Activated CD4-positive, alpha-beta T cell treated with anti-CD3 and anti-CD28 coated beads, Interleukin-2, amount 50 U/mL, for 1 hour (primary cell): ENCODE data around the gene CNN2.

Experiments used
- DNase-seq: peaks from one replicate; pipeline ENCODE4 v3.0.0-alpha.2; 2020

CNN2 gene

DNA sequence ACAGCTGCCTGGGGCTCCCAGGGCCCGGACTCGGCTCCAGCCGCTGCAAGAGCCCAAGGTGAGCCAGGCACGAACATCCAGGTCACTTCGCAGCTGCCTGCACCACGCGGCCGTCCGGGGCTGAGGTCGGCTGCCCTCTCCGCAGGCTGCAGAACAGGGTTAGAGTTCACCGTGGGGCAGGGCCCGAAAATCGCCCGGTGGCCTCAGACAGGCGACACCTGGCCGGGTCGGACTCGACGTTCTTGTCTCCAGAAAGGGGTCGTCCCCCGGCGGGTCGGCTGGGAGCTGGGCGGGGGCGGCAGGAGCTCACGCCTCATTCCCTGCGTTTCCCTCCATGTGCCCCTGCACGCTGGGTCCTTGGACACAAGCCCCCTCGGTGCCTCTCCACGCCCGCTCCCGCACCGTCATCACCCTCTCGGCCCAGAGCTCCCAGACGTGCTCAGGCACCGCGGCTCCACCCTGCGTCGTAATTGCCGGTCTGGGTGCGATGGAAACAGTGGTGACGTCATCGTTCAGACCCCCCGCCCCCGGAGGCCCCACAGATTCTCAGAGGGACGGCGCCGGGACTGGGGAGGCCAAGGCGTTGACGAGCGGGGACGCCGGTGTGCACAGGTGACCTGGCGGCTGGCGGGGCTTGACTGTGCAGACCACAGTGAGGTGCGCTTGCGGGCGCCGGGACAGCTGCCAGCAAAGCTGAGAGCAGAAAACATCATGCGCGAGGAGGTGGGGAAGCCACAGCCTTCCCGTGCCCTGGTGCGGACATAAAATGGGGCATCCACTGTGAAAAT lies 30.2 kb upstream of the CNN2 start:
- DNase-seq = peak; percentile 91

- no peak for DNase-seq
Observed at GRCh38 chr19:998064-998463, 28.3 kb upstream of the CNN2 start.

DNA sequence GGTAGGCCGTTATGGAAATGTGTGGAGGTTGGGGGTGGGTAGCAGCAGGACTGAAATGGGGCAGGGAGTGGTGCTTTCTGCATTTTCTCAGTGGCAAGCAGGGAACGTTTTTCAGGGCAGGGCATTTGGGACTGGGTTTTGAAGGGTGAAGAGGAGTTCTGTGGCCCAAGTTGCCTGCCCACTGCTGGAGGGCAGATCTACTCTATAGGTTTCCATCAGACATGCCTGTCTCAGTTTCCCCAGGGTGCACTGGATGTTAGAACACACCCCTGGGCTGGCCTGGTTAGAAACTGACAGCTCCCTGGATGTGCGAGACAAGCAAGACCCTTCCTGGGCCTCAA lies 27.1 kb upstream of the CNN2 start:
- no peak for DNase-seq

DNA sequence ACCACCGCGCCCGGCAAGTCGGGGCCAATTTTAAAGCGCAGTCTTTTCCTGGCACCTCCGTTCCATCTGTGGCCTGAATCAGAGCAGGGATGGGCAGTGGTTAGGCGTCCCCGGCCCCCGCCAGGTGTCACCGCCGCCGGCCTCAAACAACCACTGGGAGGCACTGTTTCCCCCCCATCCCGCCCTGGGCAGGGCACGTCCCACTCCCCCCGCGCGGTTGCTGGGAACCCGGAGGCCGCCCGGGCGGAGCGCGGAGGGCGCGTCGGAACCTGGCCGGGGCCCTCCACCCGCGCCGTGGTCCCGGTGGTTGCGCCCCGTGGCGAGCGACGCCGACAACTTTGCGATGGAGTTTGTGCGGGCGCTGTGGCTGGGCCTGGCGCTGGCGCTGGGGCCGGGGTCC lies 26.3 kb upstream of the CNN2 start, which contains the start of gene GRIN3B:
TSS of gene GRIN3B (plus strand) at position 325 of the 400 bp plus-strand sequence. CDS start at position 344, 19 bp downstream.
- peak; percentile 67 for DNase-seq

DNA sequence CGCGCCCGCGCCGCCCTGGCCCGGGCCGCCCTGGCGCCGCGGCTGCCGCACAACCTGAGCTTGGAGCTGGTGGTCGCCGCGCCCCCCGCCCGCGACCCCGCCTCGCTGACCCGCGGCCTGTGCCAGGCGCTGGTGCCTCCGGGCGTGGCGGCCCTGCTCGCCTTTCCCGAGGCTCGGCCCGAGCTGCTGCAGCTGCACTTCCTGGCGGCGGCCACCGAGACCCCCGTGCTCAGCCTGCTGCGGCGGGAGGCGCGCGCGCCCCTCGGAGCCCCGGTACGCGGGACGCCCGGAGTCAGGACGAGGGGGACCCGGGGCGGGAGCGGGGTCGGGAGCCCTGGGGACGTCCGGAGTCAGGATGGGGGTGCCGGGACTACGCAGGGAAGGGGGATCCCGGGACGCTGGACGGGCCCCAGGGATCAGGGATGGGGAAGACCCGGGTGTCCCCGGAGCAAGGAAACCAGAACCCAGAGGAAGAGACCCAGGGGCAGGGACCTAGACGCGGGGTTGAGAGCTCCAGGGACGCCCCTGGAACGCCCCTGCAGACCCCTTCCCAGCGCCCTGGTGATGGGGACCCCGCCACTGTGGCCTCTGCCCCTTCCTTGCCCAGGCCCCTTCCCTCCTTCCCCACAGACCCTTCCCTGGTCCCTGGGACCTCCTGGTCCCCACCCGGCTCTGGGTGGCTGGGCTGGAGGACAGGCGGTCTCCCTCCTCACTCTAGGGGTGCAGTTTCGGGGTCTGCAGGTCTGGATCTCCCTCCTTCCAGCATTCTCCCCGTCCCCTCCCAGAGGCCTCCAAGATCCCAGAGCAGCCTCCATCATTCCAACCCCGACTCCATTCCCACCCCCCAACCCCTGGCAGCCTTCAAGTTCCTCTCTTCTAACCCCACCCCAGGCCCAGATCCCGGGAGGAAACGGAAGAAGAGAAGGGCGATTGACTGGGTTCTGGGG lies 25.5 kb upstream of the CNN2 start:
- no peak for DNase-seq

DNA sequence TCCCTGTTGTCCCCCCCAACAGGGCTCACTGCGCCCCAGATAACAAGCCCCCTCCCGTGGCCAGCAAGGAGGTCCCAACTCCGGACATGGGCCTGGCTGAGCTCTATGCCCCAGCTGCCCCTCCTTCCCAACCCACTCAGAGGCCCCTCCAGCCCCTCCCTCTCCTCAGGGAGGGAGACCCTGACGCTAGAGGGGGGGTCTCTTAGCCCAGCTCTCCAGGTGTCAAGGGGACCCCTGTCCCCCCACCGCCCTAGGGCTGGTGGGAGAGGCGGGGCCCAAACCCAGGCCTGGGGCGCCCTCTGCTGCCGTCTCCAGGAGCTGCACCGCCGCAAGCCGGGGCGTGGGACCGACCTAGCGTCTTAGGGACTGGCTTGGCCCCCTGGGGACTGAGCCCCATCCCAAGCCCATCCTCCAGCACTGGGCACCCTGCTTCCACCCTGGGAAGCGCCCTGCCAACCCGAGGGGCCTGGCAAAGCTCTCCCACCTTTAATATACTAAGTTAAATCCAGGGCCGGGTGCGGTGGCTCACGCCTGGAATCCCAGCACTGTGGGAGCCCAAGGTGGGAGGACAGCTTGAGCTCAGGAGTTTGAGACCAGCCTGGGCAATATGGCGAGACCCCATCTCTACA lies 24.8 kb upstream of the CNN2 start:
- peak; percentile 73 for DNase-seq

DNA sequence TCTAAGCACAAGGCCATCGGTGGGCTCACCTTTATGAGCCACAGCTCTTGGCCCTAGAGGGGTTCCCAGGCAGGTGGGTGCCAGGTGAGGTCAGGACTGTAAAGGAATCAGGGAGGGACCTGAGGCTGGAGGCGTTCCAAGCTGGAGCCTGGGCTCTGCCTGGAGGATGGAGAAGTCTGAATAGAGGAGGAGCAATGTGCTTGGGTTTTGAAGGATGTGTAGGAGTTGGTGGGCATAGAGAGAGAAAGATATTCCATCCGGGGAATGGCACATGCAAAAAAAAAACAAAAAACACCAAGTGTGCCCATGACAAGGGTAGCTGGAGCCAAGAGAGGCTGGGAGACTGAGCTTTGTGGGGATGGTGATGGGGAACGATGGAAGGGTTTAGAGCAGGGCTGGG lies 23.8 kb upstream of the CNN2 start:
- DNase-seq = no peak

- DNase-seq = no peak
Observed at GRCh38 chr19:1003283-1003682, 23.1 kb upstream of the CNN2 start.

- no peak for DNase-seq
Observed at GRCh38 chr19:1004204-1004802, 22.1 kb upstream of the CNN2 start.

DNA sequence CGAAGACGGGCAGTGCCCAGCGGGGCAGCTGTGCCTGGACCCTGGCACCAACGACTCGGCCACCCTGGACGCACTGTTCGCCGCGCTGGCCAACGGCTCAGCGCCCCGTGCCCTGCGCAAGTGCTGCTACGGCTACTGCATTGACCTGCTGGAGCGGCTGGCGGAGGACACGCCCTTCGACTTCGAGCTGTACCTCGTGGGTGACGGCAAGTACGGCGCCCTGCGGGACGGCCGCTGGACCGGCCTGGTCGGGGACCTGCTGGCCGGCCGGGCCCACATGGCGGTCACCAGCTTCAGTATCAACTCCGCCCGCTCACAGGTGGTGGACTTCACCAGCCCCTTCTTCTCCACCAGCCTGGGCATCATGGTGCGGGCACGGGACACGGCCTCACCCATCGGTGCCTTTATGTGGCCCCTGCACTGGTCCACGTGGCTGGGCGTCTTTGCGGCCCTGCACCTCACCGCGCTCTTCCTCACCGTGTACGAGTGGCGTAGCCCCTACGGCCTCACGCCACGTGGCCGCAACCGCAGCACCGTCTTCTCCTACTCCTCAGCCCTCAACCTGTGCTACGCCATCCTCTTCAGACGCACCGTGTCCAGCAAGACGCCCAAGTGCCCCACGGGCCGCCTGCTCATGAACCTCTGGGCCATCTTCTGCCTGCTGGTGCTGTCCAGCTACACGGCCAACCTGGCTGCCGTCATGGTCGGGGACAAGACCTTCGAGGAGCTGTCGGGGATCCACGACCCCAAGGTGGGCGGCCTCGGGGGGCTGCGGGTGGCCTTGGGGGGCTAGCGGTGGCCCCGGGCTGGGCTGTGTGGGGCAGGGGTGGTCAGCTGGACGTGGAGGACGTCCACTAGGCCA lies 21.4 kb upstream of the CNN2 start:
- no peak for DNase-seq

GRCh38 chr19:1006711-1007398 lies 19.6 kb upstream of the CNN2 start:
- DNase-seq = no peak

- no peak for DNase-seq
Observed at GRCh38 chr19:1007399-1008251, 18.8 kb upstream of the CNN2 start.

GRCh38 chr19:1008268-1009040 lies 18.0 kb upstream of the CNN2 start:
- DNase-seq = no peak

GRCh38 chr19:1009041-1009980 lies 17.1 kb upstream of the CNN2 start:
- no peak for DNase-seq

DNA sequence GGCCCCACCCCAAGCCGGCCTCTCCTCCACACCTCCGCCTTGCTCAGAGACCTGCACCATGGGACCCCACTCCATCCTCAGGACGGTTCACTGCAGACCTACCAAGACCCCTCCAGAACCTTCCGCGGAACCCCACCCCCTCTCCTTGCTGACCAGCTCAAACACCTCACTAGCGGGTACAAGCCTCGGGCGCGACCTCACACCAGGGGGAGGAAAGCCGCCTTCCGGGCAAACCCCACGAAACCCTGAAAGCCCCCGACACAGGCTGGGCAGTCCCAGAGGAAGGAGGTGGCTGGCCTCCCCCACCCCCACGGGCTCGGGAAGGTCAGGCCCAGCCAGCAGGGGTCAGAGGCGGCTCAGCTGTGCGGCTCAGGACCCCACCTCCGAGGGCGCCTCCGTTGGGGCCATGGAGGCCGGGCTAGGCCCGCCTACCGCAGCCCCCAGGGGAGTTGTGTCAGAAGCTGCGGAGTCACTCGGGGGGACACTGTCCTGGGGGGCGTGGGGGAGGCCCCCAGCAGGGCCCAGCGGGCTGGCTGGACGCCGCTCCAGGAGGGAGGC lies 16.3 kb upstream of the CNN2 start:
- DNase-seq = no peak

GRCh38 chr19:1010586-1011510 lies 15.6 kb upstream of the CNN2 start:
- DNase-seq = no peak

- no peak for DNase-seq
Observed at GRCh38 chr19:1011831-1012333, 14.5 kb upstream of the CNN2 start.
